ENCODE data around the gene LMOD1. TPM values are rescaled to one million over a fixed set of nuclear protein-coding genes. Genes with fewer than 3 reads are reported as not detected.
"Not testable (repeated sequence)": the region's sequence is repeated elsewhere in the genome, so short reads cannot be mapped to it uniquely, and the experiment has no call there.

The LMOD1 gene
- total RNA-seq (2014; rRNA removed; shearing (Covaris generic)): 0.10 TPM in 1 of 2 replicates, not detected in the other

DNA sequence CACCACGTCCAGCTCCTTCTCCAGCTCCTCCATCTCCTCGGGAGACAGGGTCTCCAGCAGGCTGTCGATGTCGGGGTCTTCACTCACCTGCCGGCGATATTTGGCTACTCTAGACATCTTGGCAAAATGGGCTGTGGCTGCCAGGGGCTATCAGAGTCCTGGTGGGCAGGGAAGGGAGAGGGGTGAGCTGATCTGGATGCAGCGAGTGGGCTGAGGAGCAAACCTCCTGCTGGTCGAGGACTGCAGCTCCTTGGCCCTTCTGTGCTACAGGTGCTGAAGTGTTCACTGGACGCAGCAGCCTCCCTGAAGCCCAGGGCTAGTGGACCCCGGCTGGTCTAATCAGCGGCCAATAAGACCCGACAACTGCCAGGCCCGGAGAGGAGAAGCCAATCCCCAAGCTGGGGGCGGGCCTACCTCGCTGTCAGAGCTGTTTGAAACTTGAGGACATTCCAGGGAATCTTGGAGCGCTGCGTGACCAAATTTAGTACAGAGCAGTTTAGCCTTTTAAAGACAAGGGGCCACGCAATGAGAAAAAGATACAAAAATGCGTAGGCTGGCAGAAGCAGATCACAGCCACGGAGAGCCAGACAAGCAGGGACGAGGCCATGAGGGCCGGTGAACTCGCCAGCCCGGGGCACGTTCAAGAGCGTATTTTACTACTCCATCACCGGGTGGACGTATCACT lies at the start of gene LMOD1:
Gene LMOD1, minus strand, starts transcription at position 325 of the 685 bp plus-strand sequence. Its CDS starts 208 bp downstream, at position 117.
- DNase-seq (ENCODE audit: low spot score): peak; percentile 18

DNA sequence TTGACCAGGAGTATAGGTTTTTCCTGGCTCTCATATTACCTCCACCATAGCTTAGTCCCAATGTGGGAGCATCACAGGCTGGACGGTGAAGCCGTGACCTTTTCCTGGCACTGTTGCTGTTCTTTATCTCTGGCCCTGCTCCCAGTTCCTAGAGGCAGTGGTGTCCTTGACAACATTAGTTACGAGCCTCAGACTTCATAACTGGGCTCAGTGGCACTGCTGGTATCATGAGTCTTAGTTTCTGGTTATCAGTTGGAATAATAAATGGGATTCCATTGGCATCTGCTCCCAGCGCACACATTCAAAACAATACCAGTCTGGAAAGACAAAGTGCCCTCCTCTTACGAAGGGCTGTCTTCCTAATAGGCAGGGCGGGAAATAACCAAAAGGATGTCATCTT lies 44.1 kb upstream of the LMOD1 start:
- no peak for DNase-seq (ENCODE audit: low spot score)

DNA sequence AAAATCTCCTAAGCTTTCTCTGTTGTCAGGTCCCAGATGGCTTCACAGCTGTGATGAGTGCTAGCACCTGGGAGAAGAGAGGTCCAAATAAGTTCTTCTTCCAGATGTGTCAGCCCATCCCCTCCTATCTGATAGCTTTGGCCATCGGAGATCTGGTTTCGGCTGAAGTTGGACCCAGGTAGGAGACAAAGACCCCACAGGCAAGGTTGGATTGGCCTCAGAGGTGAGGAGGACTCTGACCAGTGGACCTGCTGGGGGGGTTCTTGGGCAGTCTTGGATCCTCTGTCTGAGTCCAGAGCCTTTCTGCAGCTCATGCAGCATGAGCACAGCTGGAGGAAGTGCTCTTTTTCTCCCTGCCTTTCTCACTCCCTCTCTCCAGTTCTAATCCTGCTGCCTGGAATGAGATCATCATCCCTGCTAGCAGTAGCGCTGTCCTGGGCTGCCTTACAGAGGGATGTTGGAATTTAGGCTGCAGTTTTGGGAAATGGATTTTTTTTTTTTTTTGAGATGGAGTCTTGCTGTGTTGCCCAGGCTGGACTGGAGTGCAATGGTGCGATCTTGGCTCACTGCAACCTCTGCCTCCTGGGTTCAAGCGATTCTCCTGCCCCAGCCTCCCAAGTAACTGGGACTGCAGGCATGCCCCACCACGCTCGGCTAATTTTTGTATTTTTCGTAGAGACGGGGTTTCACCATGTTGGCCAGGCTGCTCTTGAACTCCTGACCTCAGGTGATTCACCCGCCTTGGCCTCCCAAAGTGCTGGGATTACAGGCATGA lies 43.2 kb upstream of the LMOD1 start:
- no peak for DNase-seq (ENCODE audit: low spot score)

DNA sequence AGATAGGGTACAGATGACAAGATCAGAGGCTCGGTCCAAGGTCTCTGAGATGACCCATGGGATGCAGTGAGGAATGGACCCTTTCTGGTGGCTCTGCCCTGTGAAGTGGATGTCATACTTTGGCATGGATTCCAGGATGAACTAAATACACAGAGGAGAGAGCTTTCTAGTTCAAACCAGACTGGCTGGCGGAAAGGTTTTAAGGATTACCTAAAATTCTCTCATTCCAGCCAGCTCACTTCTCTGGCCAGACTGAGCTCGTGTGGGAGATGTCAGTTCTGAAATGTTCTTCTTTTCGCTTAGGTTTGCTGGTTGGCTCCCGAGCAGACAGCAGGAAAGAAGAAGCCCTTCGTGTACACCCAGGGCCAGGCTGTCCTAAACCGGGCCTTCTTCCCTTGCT lies 42.3 kb upstream of the LMOD1 start:
- DNase-seq (ENCODE audit: low spot score): no peak

DNA sequence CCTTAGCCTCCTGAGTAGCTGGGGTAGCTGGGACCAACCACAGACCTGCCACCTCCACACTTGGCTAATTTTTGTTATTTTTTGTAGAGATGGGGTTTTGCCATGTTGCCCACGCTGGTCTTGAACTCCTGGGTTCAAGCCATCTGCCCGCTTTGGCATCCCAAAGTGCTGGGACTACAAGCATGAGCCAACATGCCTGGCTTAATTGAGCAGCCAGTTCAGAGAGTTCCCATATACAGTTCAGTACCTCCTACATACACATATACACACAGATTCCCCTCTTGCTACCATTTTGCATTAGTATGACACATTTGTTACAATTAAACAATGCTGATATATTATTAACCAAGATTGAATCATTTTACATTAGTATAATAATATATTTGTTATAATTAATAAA lies 39.0 kb upstream of the LMOD1 start:
- no peak for DNase-seq (ENCODE audit: low spot score)

DNA sequence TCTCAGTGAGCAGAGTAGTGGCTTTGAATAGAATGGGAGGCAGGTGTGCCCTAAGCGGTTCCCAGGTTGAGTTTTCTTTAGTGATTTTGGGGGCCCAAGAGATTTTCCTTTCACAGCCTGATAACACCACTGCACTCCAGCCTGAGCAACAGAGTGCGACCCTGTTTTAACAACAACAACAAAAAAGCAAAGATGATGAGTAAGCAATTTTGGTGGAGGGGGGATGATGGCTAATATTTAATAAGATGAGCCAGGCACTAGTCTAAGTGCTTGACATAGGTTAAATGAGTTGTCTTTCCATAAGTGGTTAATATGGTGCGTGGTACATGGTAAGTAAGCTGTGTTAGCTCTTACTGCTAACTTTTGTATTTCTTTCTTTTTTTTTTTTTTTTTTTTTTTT lies 38.1 kb upstream of the LMOD1 start:
- DNase-seq (ENCODE audit: low spot score): no peak

DNA sequence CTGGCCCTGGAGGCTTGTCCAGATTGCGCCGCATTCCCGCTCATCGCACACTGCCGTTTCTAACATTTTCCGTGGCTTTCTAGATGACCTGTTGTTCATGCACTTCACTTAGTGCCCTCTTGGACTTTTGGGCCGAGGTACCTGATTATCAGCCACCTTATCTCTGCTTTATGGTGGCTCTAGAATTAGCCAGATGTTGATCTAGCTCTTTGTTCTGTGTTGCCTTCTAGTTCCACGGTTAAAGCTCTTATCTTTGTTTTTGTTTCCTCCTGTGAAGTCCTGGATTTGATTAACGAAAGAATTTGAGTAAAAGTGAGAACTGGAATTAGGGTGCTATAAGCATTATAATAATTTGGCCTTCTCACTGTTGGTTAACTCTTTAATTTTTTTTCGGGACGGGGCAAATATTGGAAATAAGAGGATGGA lies 37.0 kb upstream of the LMOD1 start:
- DNase-seq (ENCODE audit: low spot score): no peak

DNA sequence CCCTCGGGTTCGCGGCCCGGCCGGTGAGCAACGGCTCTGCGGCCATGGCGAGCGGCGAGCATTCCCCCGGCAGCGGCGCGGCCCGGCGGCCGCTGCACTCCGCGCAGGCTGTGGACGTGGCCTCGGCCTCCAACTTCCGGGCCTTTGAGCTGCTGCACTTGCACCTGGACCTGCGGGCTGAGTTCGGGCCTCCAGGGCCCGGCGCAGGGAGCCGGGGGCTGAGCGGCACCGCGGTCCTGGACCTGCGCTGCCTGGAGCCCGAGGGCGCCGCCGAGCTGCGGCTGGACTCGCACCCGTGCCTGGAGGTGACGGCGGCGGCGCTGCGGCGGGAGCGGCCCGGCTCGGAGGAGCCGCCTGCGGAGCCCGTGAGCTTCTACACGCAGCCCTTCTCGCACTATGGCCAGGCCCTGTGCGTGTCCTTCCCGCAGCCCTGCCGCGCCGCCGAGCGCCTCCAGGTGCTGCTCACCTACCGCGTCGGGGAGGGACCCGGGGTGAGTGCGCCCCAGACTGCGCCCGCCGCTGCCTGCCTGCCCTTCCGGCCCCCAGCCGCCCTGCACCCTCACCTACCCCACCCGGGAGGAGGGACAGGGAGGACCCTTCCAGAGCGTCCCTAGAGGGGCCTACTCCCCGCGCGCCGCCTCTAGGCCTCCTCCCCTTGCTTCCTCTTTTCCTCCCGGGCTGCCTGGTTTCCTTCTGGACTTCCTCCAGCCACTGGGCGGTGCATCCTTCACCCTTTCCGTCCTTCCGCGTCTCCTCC lies 36.5 kb upstream of the LMOD1 start, which contains the start of gene RNPEP:
Gene RNPEP, plus strand, starts transcription at position 26 of the 757 bp plus-strand sequence. Its CDS starts 19 bp downstream, at position 45.
- peak; percentile 67 for DNase-seq (ENCODE audit: low spot score)

DNA sequence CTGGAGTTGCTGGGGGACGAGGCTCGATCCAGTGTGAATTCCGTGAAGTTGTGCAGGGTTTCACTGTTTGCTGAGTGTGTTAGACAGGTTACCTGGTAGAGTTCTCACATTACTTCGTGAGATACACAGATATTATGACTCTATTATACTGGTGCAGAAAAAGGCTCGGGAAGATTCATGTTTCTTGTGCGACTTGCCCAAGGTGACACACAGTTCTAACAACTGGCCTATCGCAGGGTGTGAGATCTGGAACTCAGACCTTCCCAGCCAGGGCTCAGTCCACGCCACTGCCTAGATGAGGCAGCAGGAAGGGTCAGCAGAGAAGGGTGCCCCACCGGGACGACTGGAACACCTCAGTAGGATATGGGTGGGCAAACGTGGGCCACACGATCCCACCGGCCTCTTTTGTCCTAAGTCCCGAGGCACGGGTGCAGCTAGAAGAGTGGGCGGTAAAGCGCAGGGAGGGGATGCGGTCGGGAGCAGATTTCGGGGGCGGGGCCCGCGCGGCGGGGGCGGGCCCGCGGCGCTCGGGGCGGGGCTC lies 35.8 kb upstream of the LMOD1 start:
- DNase-seq (ENCODE audit: low spot score): no peak

DNA sequence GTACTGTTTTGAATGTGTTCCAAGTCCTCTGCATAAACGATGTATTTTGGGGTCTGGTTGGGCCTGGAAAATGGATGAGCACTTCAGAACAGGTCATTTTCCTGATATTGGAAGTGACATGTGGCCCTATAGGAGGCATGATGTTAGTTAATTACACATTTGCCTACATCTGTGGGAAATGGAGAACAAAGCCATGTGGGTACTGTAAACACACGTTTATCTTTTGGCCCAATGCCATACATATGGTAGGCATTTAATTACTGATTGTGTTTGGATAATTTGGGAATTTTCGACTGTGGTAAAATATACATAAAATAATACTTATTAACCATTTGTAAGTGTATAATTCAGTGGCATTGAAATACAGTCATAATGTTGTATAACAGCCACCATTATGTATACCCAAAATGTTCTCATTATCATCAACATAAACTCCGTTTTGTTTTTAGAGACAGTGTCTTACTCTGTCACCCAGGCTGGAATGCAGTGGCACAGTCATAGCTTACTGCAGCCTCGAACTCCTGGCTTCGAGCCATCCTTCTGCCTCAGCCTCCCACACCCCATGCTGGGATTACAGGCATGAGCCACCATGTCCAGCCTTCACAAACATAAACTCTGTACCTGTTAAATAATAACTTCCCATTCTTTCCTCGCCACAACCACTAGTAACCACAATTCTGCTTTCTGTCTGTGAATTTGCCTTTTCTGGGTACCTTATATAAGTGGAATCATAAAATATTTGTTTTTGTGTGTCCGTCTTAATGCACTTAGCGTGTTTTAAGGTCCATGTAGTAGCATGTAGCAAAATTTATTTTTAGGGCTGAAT lies 24.2 kb upstream of the LMOD1 start:
- DNase-seq (ENCODE audit: low spot score): peak; percentile 27

DNA sequence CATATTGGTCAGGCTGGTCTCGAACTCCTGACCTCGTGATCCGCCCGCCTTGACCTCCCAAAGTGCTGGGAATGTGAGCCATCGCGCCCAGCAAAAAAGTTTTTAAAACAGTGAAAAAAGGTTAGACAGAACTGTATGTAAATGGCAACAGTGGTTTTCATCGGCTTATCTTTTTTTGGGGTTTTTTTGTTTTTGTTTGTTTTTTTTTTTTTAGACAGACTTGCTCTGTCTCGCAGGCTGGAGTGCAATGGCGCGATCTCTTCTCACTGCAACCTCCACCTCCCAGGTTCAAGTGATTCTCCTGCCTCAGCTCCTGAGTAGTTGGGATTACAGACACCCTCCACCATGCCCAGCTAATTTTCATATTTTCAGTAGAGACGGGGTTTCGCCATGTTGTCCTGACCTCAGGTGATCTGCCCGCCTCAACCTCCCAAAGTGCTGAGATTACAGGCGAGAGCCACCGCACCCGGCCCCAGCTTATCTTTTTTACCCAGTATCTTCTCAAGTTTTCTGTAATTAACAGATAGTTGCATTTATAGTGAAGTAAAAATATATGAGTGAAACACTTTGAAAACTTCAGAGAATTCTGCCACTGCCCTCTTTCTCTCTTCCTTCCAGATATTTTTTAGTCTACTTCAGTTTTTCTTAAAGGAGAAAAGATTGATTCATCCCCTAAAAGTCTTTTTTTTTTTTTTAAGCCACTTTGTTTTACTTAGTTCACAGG lies 22.0 kb upstream of the LMOD1 start:
- no peak for DNase-seq (ENCODE audit: low spot score)

DNA sequence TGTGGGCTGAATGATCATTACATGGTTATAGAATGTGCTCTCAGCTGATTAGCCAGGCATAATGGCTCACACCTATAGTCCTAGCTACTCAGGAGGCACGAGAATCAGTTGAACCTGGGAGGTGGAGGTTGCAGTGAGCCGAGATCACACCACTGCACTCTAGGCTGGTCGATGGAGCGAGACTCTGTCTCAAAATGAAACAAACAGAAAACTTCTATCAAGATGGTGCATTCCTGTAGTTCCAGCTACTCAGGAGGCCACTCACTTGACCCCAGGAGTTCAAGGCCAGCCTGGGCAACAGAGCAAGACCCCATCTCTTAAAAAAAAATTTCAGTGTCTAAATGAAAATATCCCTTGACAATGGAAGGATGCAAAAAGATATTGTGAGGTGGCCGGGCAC lies 19.8 kb upstream of the LMOD1 start:
- DNase-seq (ENCODE audit: low spot score): no peak

DNA sequence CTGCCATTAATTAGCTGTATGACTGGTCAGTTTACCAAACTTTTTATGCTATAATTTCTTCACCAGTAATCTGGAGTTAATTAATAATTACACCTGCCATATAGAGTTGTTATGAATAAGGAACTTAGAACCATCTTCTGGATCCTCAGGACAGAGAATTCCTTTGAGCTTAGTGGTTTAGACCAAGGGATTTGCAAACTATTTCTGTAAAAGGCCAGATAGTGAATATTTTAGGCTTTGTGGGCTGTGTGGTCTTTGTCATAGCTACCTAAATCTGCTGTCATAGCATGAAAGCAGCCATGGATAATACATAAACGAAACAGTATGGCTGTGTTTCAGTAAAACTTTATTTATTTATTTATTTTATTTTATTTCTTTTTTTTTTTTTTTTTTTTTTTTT lies 17.9 kb upstream of the LMOD1 start:
- no peak for DNase-seq (ENCODE audit: low spot score)

DNA sequence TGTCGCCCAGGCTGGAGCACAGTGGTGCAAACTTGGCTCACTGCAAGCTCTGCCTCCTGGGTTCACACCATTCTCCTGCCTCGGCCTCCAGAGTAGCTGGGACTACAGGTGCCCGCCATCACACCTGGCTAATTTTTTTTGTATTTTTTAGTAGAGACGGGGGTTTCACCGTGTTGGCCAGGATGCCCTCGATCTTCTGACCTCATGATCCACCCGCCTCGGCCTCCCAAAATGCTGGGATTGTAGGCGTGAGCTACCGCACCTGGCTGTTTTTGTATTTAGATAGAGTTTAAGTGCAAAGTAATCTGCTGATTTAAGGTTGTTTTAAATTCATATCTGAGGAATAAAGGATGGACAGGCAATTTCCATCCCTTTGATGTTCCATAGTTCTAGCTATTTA lies 16.0 kb upstream of the LMOD1 start:
- DNase-seq (ENCODE audit: low spot score): not testable (repeated sequence)

DNA sequence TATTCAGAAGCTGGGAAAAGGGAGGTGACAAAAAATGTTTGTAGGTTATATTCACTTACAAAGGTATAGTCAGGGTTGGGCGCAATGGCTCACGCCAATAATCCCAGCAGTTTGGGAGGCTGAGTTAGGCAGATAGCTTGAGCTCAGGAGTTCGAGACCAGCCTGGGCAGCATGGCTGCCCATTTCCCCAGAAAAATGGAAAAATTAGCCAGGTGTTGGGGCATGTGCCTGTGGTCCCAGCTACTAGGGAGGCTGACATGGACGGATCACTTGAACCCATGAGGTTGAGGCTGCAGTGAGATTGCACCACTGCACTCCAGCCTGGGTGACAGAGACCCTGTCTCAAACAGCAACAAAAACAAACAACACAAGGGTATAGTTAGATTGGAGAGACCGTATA lies 12.0 kb upstream of the LMOD1 start:
- no peak for DNase-seq (ENCODE audit: low spot score)

DNA sequence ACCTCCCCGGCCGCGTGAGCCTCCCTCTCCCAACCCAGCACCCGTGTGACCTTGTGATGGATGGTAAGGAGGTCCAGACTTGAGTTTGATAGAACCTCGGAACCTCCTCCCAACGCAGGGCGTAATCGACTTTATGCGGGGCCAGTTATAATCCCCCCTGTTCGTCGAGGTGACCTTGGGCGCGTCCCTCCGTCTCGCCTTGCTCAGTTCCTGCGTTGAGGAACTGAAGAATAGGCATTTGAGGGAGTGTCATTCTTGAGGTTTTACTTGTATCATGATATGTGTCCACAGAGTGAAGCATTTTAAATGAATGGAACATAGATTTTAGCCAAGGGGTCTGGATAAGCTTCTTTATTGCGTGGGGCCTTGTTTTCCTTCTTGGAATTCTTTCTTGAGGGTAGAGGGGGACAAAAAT lies 9.4 kb upstream of the LMOD1 start:
- DNase-seq (ENCODE audit: low spot score): no peak

DNA sequence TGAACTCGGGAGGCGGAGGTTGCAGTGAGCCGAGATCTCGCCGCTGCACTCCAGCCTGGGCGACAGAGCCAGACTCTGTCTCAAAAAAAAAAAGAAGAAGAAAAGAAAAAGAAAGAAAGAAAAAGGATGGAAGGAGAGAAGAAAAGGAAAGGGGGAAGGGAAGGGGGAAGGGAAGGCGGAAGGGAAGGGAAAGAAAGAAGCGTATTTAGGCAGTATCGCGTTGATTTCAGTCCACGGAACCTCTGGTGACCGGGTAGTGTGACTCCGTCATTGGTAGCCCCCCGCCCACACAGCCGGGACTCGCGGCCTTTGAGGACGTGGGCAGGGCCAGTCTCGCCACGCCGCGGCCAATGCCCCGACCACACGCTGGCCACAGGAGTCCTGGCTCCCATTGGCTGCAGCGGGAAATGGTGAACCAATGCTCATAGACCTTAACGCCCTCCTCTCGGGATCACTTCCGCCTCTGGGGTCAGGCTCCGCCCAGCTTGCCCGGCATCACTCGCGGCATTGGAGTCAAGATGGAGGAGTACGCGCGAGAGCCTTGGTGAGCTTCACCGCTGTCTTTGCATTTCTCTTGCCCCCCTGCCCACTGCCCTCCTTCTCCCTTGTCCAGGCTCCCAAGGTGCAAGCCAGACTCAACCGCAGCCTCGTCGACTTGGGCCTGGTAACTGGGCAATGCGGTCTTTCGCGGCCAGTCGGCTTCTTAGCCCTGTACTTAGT lies 8.8 kb upstream of the LMOD1 start, which contains the start of gene TIMM17A:
Gene TIMM17A, plus strand, starts transcription at position 495 of the 720 bp plus-strand sequence. Its CDS starts 24 bp downstream, at position 519.
- peak; percentile 99 for DNase-seq (ENCODE audit: low spot score)

DNA sequence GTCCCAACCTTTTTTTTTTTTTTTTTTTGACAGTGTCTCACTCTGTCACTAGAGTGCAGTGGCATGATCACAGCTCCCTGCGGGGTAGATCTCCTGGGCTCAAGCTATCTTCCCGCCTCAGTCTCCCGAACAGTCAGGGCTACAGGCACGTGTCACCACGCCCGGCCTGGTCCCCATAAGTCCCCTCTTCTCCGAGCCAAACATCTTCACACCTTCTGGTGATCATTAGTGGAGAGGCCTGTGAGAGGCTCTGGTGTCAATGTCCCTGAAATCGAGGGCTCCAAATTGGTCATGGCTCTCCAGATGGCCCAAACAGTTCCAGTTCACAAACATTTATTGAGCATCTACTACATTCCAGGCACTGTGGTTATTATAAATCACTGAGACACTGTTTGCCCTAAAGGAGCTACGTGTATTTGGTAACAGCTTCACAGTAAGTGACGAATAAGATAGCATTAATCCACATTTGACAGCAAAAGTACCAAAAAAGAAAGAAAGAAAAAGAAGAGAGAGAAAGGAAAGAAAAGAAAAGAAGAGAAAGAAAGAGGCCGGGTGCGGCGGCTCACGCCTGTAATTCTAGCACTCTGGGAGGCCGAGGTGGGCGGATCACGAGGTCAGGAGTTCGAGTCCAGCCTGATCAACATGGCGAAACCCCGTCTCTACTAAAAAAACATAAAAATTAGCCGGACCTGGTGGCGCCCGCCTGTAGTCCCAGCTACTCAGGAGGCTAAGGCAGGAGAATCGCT lies 8.1 kb upstream of the LMOD1 start:
- DNase-seq (ENCODE audit: low spot score): no peak

DNA sequence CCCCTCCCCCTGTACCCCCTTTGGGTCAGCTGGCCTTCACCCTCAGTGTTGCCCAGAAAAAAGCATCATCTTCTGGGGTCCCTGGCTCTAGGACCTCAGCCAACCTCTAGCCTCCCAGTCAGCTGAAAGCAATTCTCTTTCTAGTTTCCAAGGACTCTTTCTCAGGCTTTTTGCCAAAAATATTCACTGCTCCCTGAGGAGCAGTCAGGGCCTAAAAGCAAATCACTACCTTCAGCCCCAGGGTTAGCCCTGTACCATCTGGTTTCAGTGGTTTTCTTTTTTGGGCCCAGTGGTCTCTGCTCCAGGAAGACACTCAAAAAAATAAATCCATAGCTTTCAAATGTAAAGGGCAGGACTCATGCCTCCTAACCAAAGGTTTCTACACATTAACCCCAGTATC lies 3.1 kb upstream of the LMOD1 start:
- no peak for DNase-seq (ENCODE audit: low spot score)

Data from H4 (cell line).